Measurements from ENCODE around the gene FGB.

The FGB gene

DNA sequence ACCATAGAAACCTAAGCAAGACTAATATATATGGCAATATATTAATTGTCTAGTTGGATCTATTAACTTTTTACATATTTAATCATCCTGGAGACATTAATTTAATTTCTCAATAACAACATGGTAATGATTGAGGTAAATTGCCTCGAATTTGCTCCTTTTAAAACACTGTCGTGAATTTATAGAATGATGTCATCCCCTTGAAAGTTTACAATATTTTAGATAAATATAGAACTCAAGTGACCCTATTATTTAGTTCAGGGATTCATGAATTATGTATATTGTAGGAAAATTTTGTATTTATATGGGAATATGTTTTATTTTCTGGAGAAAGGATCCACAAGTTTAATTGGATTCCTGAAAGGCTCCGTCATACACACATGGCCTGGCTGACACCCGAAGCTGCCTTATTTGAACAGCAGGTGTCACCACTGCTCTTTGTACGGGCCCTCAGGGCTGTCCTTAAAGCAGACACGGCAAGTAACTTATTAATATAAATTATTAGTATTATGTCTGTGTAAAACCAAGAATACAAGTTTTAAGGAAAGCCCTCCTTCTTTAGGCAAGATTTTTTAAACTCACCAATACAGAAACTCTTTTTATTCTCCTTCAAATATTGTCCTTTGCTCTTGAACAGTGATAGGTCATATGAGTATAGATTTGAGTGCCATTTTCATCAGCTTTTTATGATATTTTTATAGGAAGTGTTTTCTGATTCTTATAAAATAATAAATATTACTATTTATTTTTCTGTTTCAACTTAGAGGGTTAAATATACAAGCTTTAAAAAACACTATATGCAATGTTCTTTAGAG, 10.7 kb upstream of the FGB start:
- TF ChIP-seq, protein P1, sequence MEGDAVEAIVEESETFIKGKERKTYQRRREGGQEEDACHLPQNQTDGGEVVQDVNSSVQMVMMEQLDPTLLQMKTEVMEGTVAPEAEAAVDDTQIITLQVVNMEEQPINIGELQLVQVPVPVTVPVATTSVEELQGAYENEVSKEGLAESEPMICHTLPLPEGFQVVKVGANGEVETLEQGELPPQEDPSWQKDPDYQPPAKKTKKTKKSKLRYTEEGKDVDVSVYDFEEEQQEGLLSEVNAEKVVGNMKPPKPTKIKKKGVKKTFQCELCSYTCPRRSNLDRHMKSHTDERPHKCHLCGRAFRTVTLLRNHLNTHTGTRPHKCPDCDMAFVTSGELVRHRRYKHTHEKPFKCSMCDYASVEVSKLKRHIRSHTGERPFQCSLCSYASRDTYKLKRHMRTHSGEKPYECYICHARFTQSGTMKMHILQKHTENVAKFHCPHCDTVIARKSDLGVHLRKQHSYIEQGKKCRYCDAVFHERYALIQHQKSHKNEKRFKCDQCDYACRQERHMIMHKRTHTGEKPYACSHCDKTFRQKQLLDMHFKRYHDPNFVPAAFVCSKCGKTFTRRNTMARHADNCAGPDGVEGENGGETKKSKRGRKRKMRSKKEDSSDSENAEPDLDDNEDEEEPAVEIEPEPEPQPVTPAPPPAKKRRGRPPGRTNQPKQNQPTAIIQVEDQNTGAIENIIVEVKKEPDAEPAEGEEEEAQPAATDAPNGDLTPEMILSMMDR (IDR thresholded peaks at IDR 0.05; ENCODE audit: low read length, missing control alignments): peak; percentile 83
- no peak overlapping the region for H3K4me3 ChIP-seq (replicated peaks; ENCODE audit: low read depth, low read length)
- peak; percentile 88 for DNase-seq (ENCODE audit: low read depth)

DNA sequence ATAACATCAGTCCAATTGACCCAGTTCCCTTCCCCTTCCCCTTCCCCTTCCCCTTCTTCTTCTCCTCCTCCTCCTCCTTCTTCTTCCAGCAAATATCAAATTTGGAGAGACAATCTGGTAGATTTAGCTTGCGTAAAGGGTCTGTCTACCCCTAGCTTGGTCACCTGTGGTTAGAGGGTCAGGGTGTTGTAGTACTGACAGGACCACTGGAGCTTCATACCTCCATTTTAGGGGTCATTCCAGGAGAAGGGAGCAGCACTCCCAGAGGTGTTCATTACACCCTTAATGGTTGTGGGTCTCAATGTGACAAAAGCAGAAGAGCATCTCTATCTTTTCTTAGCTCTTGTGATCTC, 3.7 kb upstream of the FGB start:
- no peak overlapping the region for H3K4me3 ChIP-seq (replicated peaks; ENCODE audit: low read depth, low read length)
- TF ChIP-seq, protein P1 (IDR thresholded peaks at IDR 0.05; ENCODE audit: low read length, missing control alignments): no peak
- DNase-seq (ENCODE audit: low read depth): no peak

DNA sequence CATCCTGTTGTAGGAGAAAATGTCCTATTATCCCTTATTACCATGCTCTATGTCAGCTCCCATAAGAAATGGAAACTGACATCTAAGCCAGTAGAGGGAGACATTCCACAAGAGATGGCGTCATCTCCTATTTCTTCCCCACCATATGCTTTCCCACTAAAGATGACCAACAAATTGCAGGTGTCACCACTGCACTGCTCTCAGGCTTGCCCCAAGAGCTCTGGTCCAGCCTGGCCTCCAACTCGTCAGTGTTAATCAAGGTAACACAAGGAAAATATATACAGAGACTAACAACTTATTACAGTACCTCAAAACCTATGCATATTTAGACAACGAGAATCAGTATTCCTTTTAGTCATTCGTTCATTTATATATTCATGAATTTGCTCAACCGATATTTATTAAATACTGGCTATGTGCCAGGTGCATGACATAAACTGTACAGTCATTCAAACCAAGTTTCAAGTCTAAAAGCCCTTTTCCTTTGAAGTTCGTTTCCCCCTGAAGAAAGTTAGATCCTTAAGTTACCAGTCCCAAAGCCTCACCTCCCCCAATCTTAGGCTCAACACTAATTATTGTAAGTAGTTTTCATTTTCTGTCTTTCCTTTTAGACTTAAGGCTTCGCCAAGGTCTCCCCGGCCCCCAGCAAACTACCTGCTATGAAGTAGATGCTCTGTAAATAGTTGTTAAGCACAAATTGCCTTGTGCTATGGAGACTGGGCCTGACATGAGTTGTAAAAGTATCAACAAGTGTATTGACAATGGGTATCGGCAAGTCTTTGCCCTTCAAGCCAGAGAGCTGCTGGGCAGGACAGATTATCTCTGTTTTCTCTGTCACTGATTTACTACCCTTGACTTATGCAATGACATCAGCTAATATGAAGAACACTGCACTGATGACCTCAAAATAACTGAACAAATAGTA, 3.1 kb upstream of the FGB start:
- TF ChIP-seq, protein P1 (IDR thresholded peaks at IDR 0.05; ENCODE audit: low read length, missing control alignments): peak; percentile 69
- peak; percentile 73 for DNase-seq (ENCODE audit: low read depth)
- no peak overlapping the region for H3K4me3 ChIP-seq (replicated peaks; ENCODE audit: low read depth, low read length)

DNA sequence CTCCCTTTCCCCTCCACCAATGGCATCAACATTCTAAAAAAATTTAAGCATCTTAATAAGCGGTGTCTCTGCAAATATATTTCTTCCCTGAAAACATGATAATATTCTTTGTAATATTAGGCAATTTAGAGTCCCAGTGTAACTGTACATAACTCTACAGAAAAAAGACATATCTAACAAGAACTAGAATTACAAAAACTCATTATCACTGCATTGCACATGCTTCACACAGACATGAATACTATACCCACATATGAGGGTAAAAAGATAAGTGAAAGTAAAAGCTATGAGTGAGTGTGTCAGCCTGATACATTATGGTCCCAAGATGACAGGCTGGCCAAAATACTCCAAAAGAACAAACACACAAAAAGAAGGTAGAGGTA, 2.4 kb upstream of the FGB start:
- no peak for DNase-seq (ENCODE audit: low read depth)
- no peak overlapping the region for H3K4me3 ChIP-seq (replicated peaks; ENCODE audit: low read depth, low read length)

DNA sequence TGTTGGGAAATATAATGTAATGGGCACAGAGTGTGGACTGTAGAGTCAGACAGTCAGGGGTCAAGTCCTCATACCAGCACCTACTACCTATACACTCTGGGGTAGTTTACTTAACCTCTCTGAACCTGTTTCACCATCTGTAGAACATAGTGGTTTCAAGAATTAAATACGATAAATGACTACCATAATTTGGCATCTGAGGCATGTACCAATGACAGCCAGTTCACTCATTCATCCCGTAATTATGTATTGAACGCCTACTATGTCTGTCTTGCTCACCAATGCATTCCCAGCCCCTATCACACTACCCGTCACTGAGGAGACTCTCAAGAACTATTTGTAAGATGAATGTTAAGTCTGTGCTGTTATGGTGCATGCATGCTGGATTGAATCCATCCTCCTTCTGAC, 2.0 kb upstream of the FGB start:
- TF ChIP-seq, protein P1 (IDR thresholded peaks at IDR 0.05; ENCODE audit: low read length, missing control alignments): no peak
- DNase-seq (ENCODE audit: low read depth): peak; percentile 50
- H3K4me3 ChIP-seq (replicated peaks; ENCODE audit: low read depth, low read length): no peak overlapping the region

More for the DNA sequence above, 2.4 kb upstream of the FGB start:
- TF ChIP-seq, protein P1 (IDR thresholded peaks at IDR 0.05; ENCODE audit: low read length, missing control alignments): no peak

DNA sequence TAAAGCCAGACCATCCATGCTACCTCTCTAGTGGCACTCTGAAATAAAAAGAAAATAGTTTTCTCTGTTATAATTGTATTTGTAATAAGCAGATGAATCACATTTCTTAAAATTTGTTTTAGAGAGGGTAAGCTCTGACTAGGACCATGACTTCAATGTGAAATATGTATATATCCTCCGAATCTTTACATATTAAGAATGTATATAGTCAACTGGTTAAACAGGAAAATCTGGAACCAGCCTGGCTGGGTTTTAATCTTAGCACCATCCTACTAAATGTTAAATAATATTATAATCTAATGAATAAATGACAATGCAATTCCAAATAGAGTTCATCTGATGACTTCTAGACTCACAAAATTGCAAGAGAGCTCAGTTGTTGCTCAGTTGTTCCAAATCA, 1.5 kb downstream of the FGB start:
- DNase-seq (ENCODE audit: low read depth): no peak
- no peak overlapping the region for H3K4me3 ChIP-seq (replicated peaks; ENCODE audit: low read depth, low read length)
- TF ChIP-seq, protein P1 (IDR thresholded peaks at IDR 0.05; ENCODE audit: low read length, missing control alignments): no peak
